IMR-90 (cell line): ENCODE results near the gene TRAPPC5. TPM values are rescaled to one million over a fixed set of nuclear protein-coding genes. Genes with fewer than 3 reads are reported as not detected.

Source experiments
- ATAC-seq: fragments of 200-7000 bp; cut with Tn5 transposase; 2 replicates; pipeline ENCODE4 v1.9.1; 2020; ENCODE audit warnings: low read depth, mild to moderate bottlenecking, moderate library complexity
- BruUV-seq: library from RNA; stranded (reverse); fragments of 400-500 nt; replicated peaks from 2 replicates; lab custom pipeline; 2021; lab: Mats Ljungman, UMichigan
- CTCF ChIA-PET: fragments of 300-600 bp; formaldehyde crosslinking; extraction: SDS; loops from one replicate; lab custom pipeline; 2021; ENCODE audit warnings: antibody characterized with exemption; lab: Yijun Ruan, JAX
- POLR2A ChIA-PET: fragments of 300-600 bp; sonication (Branson Sonifier 250); formaldehyde crosslinking; loops from one replicate; lab custom pipeline; 2022; ENCODE audit warnings: antibody characterized with exemption; ENCODE audit not compliant: unreplicated experiment; lab: Charles Lee
- DNase-seq: peaks from one replicate; pipeline ENCODE4 v3.0.0; 2013
- H2AFZ ChIP-seq: replicated peaks from 2 replicates; pipeline ENCODE3; 2013; ENCODE audit warnings: low read length, mild to moderate bottlenecking; ENCODE audit not compliant: poor library complexity
- H2AK5ac ChIP-seq: 2 replicates; pipeline ENCODE4 v1.6.1; 2013; ENCODE audit warnings: low read depth, low read length, inconsistent platforms
- H2AK9ac ChIP-seq: replicated peaks from 2 replicates; pipeline ENCODE3; 2013; ENCODE audit warnings: mild to moderate bottlenecking, low read depth, low read length, moderate library complexity; ENCODE audit not compliant: poor library complexity
- H2BK120ac ChIP-seq: 2 replicates; pipeline ENCODE4 v1.6.1; 2013; ENCODE audit warnings: low read depth, low read length, inconsistent platforms
- H2BK15ac ChIP-seq: 3 replicates; pipeline ENCODE4 v1.6.1; 2013; ENCODE audit warnings: low read depth, low read length, inconsistent platforms
- H2BK20ac ChIP-seq: 2 replicates; pipeline ENCODE4 v1.6.1; 2013; ENCODE audit warnings: low read depth, mild to moderate bottlenecking, inconsistent platforms, low read length, moderate library complexity
- H2BK5ac ChIP-seq: 2 replicates; pipeline ENCODE4 v1.6.1; 2013; ENCODE audit warnings: mild to moderate bottlenecking, low read depth, low read length, inconsistent platforms; ENCODE audit not compliant: poor library complexity, severe bottlenecking
- H3K14ac ChIP-seq: replicated peaks from 2 replicates; pipeline ENCODE4 v1.6.1; 2013; ENCODE audit warnings: low read depth, low read length, inconsistent platforms
- H3K18ac ChIP-seq: 2 replicates; pipeline ENCODE4 v1.6.1; 2013; ENCODE audit warnings: low read depth, low read length, control low read depth
- H3K23ac ChIP-seq: 2 replicates; pipeline ENCODE4 v1.6.1; 2013; ENCODE audit warnings: low read depth, low read length, inconsistent platforms
- H3K27ac ChIP-seq: 2 replicates; pipeline ENCODE4 v1.5.1; 2013; ENCODE audit warnings: mild to moderate bottlenecking, control low read depth, low read length; ENCODE audit not compliant: insufficient read depth
- H3K27me3 ChIP-seq: 2 replicates; pipeline ENCODE4 v1.6.1; 2013; ENCODE audit warnings: low read length; ENCODE audit not compliant: control insufficient read depth, insufficient read depth
- H3K36me3 ChIP-seq: 2 replicates; pipeline ENCODE4 v1.6.1; 2013; ENCODE audit warnings: low read length, mixed read lengths; ENCODE audit not compliant: control insufficient read depth, insufficient read depth
- H3K4ac ChIP-seq: 2 replicates; pipeline ENCODE4 v1.6.1; 2013; ENCODE audit warnings: low read depth, low read length, inconsistent platforms
- H3K4me1 ChIP-seq: 2 replicates; pipeline ENCODE4 v1.6.1; 2013; ENCODE audit warnings: low read length, mixed read lengths; ENCODE audit not compliant: control insufficient read depth, insufficient read depth
- H3K4me2 ChIP-seq: 2 replicates; pipeline ENCODE4 v1.6.1; 2013; ENCODE audit warnings: low read depth, mild to moderate bottlenecking, control low read depth, low read length, moderate library complexity
- H3K4me3 ChIP-seq: 2 replicates; pipeline ENCODE4 v1.5.1; 2013; ENCODE audit warnings: low read depth, mild to moderate bottlenecking, control low read depth, low read length, moderate library complexity; ENCODE audit not compliant: insufficient read depth
- H3K56ac ChIP-seq: 2 replicates; pipeline ENCODE4 v1.6.1; 2013; ENCODE audit warnings: low read length, inconsistent platforms; ENCODE audit not compliant: insufficient read depth; ENCODE audit errors: extremely low read depth
- H3K79me1 ChIP-seq, 2 experiments: 2 replicates each; pipeline ENCODE4 v1.6.1; 2013; ENCODE audit warnings: low read length in 2 of 2, inconsistent platforms in 1 of 2, low read depth in 1 of 2
- H3K9ac ChIP-seq: 2 replicates; pipeline ENCODE4 v1.6.1; 2013; ENCODE audit warnings: low read depth, low read length, control low read depth
- H3K9me1 ChIP-seq: 2 replicates; pipeline ENCODE4 v1.6.1; 2013; ENCODE audit warnings: low read length, inconsistent platforms; ENCODE audit not compliant: insufficient read depth
- H3K9me3 ChIP-seq: 2 replicates; pipeline ENCODE4 v1.6.1; 2013; ENCODE audit warnings: low read length; ENCODE audit not compliant: control insufficient read depth, insufficient read depth
- H4K20me1 ChIP-seq: 2 replicates; pipeline ENCODE4 v1.6.1; 2013; ENCODE audit warnings: low read length, inconsistent platforms; ENCODE audit not compliant: insufficient read depth
- H4K5ac ChIP-seq: 2 replicates; pipeline ENCODE4 v1.6.1; 2013; ENCODE audit warnings: mild to moderate bottlenecking, low read depth, low read length, control low read depth
- H4K8ac ChIP-seq, 2 experiments: 2 replicates each; pipeline ENCODE4 v1.6.1; 2013; ENCODE audit warnings: low read depth in 2 of 2, low read length in 2 of 2, control low read depth in 1 of 2, inconsistent platforms in 1 of 2
- H4K91ac ChIP-seq: 2 replicates; pipeline ENCODE4 v1.6.1; 2013; ENCODE audit warnings: low read depth, low read length, inconsistent platforms; ENCODE audit not compliant: insufficient read depth
- BHLHE40 ChIP-seq: fragments of 150-350 bp; IDR thresholded peaks from 2 replicates; pipeline ENCODE4 v1.6.1; 2016; ENCODE audit warnings: mild to moderate bottlenecking, low read depth, low read length
- CEBPB ChIP-seq: IDR thresholded peaks from 2 replicates; pipeline ENCODE4 v1.6.1; 2012; ENCODE audit warnings: low read depth, low read length, improper control_type of control experiment
- ELK1 ChIP-seq: fragments of 150-350 bp; IDR thresholded peaks from 2 replicates; pipeline ENCODE4 v1.6.1; 2016; ENCODE audit warnings: low read depth, mild to moderate bottlenecking, low read length, moderate library complexity, borderline replicate concordance
- FOS ChIP-seq: fragments of 150-350 bp; IDR thresholded peaks from 2 replicates; pipeline ENCODE4 v1.6.1; 2016; ENCODE audit warnings: low read depth, low read length
- MAFK ChIP-seq: IDR thresholded peaks from 2 replicates; pipeline ENCODE4 v1.6.1; 2012; ENCODE audit warnings: low read depth, low read length, improper control_type of control experiment
- NFE2L2 ChIP-seq: fragments of 150-350 bp; IDR thresholded peaks from 2 replicates; pipeline ENCODE4 v1.6.1; 2016; ENCODE audit warnings: low read depth, mild to moderate bottlenecking, low read length
- POLR2A ChIP-seq: IDR thresholded peaks from 2 replicates; pipeline ENCODE4 v1.6.1; 2012; ENCODE audit warnings: mild to moderate bottlenecking, low read depth, low read length
- RAD21 ChIP-seq: IDR thresholded peaks from 2 replicates; pipeline ENCODE4 v1.6.1; 2012; ENCODE audit warnings: low read length, improper control_type of control experiment
- RFX5 ChIP-seq: IDR thresholded peaks from 2 replicates; pipeline ENCODE4 v1.8.0; 2012; ENCODE audit warnings: low read depth, mild to moderate bottlenecking, low read length, moderate library complexity
- SMC3 ChIP-seq: fragments of 150-350 bp; IDR thresholded peaks from 2 replicates; pipeline ENCODE4 v1.6.1; 2016; ENCODE audit warnings: low read depth, mild to moderate bottlenecking, antibody characterized with exemption, low read length, moderate library complexity
- USF2 ChIP-seq: fragments of 150-350 bp; IDR thresholded peaks from 2 replicates; pipeline ENCODE4 v1.6.1; 2017; ENCODE audit warnings: mild to moderate bottlenecking, antibody characterized with exemption, low read length, low read depth
- WGBS, 2 experiments: methylation state at CpG; one replicate each; pipeline versions ENCODE4 v1.1.5 to v1.1.7; 2013; ENCODE audit warnings: missing lambda C conversion rate in 2 of 2; ENCODE audit not compliant: insufficient read length in 1 of 2; ENCODE audit errors: extremely low coverage in 2 of 2; 5-methylcytosine and 5-hydroxymethylcytosine counted together
- dilution Hi-C: fragments of 300-500 bp; cut with HindIII; formaldehyde crosslinking; loops from one replicate; pipeline ENCODE4 v1.14.3; 2018; ENCODE audit warnings: low sequenced_read_pairs; ENCODE audit not compliant: unreplicated experiment
- in situ Hi-C: fragments of 300-500 bp; cut with MboI; formaldehyde crosslinking; loops from 3 replicates; pipeline ENCODE4 v1.14.3; 2019; ENCODE audit warnings: low sequenced_read_pairs, inconsistent platforms, mixed read lengths
- intact Hi-C: fragments of 100-400 bp; cut with micrococcal nuclease; formaldehyde crosslinking; loops from 2 replicates; pipeline ENCODE4 v1.10.0; 2022
- polyA plus RNA-seq, 3 experiments: library from polyadenylated mRNA; depleted of rRNA; stranded (reverse); fragments of >200 nt; gene quantifications; 2 replicates each; pipeline ENCODE4 v1.2.3, GENCODE V29; 2012; ENCODE audit warnings: low replicate concordance in 1 of 3
- total RNA-seq: library from RNA; depleted of rRNA; stranded (reverse); fragments of >200 nt; gene quantifications from 2 replicates; pipeline ENCODE4 v1.2.3, GENCODE V29; 2012

Gene TRAPPC5
- total and polyA plus RNA-seq, 2 of the 4 experiments (the other 2 are of a cell fraction) = 54.7 to 109 TPM

GRCh38 chr19:7701654-7702457 lies 21.2 kb downstream of the TRAPPC5 start, which contains the start of gene FCER2:
FCER2 (minus strand) TSS chr19:7702131; CDS start chr19:7699760, 2,371 bp downstream.
- no peak within 1 kb of the TSS for H3K18ac ChIP-seq
- no peak within 1 kb of the TSS for H3K4me2 ChIP-seq
- H4K20me1 ChIP-seq = no peaks in the 10 kb centered on the region
- no peak within 1 kb of the TSS for H2AK9ac ChIP-seq
- no peak within 1 kb of the TSS for H3K4ac ChIP-seq
- WGBS, 2 experiments = 100% methylated on average over 2 of the region's 20 CpGs; no CpG with 5 or more reads in 1 of the 2 experiments
- dilution Hi-C loops = no loop called here
- no peaks in the 10 kb centered on the region for H3K9me3 ChIP-seq
- ChIA-PET CTCF (no interaction called here), POLR2A (no interaction called here)
- no peak within 1 kb of the TSS for H2BK5ac ChIP-seq
- no peak within 1 kb of the TSS for H2AFZ ChIP-seq
- no peak within 1 kb of the TSS for H2BK15ac ChIP-seq
- peaks cover 23% of the 10 kb centered on the region for H3K27me3 ChIP-seq
- no peak within 1 kb of the TSS for H2BK20ac ChIP-seq
- no peak for TF ChIP-seq CEBPB
- no peak for TF ChIP-seq FOS
- TF ChIP-seq USF2 = no peak
- TF ChIP-seq RFX5 = no peak
- no peak for TF ChIP-seq ELK1
- TF ChIP-seq NFE2L2 = no peak
- TF ChIP-seq SMC3 = no peak
- no peak for TF ChIP-seq RAD21
- no peak for TF ChIP-seq BHLHE40
- no peak for TF ChIP-seq MAFK
- TF ChIP-seq POLR2A = no peak
- no peaks in the 10 kb centered on the region for H3K4me1 ChIP-seq
- H2AK5ac ChIP-seq = no peak within 1 kb of the TSS
- no peak within 1 kb of the TSS for H4K91ac ChIP-seq
- no peak within 1 kb of the TSS for H3K23ac ChIP-seq
- intact Hi-C loops = no loop called here
- no peak within 1 kb of the TSS for H4K8ac ChIP-seq
- DNase-seq = no peak
- H4K5ac ChIP-seq = no peak within 1 kb of the TSS
- no peak within 1 kb of the TSS for H3K27ac ChIP-seq
- H3K14ac ChIP-seq = no peak within 1 kb of the TSS
- H3K9me1 ChIP-seq = no peaks in the 10 kb centered on the region
- no peak within 1 kb of the TSS for H3K9ac ChIP-seq
- no peak within 1 kb of the TSS for H3K4me3 ChIP-seq
- no TSS peak for BruUV-seq
- H2BK120ac ChIP-seq = no peak within 1 kb of the TSS
- H3K56ac ChIP-seq = no peak within 1 kb of the TSS
- in situ Hi-C loops = no loop called here
- H3K36me3 ChIP-seq = no peaks in the 10 kb centered on the region
- ATAC-seq = no peak
- no peaks in the 10 kb centered on the region for H3K79me1 ChIP-seq
